Trophoblast cell (in vitro differentiated cells and primary cell): ENCODE results near the gene OGFOD2.

Experiments used
- DNase-seq, 2 donors: peaks; one replicate each; pipeline ENCODE4 v3.0.0-alpha.2; 2016
- H2AFZ ChIP-seq: 2 replicates; pipeline ENCODE4 v1.6.1; 2013; ENCODE audit warnings: low read length, moderate library complexity, mild to moderate bottlenecking; ENCODE audit not compliant: insufficient read depth, poor library complexity
- H2AK5ac ChIP-seq: 2 replicates; pipeline ENCODE4 v1.6.1; 2013; ENCODE audit warnings: mild to moderate bottlenecking, low read length
- H2BK120ac ChIP-seq: 2 replicates; pipeline ENCODE4 v1.6.1; 2013; ENCODE audit warnings: low read length, mild to moderate bottlenecking, moderate library complexity; ENCODE audit not compliant: insufficient read depth, poor library complexity
- H2BK12ac ChIP-seq: 2 replicates; pipeline ENCODE4 v1.6.1; 2013; ENCODE audit warnings: mild to moderate bottlenecking, low read length, moderate library complexity
- H2BK5ac ChIP-seq: 2 replicates; pipeline ENCODE4 v1.6.1; 2013; ENCODE audit warnings: low read length, low read depth, moderate library complexity, mild to moderate bottlenecking; ENCODE audit not compliant: poor library complexity
- H3K14ac ChIP-seq: 2 replicates; pipeline ENCODE4 v1.6.1; 2013; ENCODE audit warnings: mild to moderate bottlenecking, low read length
- H3K18ac ChIP-seq: 2 replicates; pipeline ENCODE4 v1.6.1; 2013; ENCODE audit warnings: mild to moderate bottlenecking, low read length
- H3K23ac ChIP-seq: 2 replicates; pipeline ENCODE4 v1.6.1; 2013; ENCODE audit warnings: low read length
- H3K27ac ChIP-seq: 2 replicates; pipeline ENCODE4 v1.5.1; 2013; ENCODE audit warnings: low read depth, mild to moderate bottlenecking, inconsistent platforms, low read length, moderate library complexity
- H3K27me3 ChIP-seq: 2 replicates; pipeline ENCODE4 v1.6.1; 2013; ENCODE audit warnings: inconsistent platforms, mild to moderate bottlenecking, low read length, moderate library complexity; ENCODE audit not compliant: insufficient read depth
- H3K36me3 ChIP-seq, 2 experiments: 1 replicate in 1 of 2; 2 replicates in 1 of 2; pipeline ENCODE4 v1.6.1; 2013; ENCODE audit warnings: low read length in 2 of 2, mild to moderate bottlenecking in 2 of 2, moderate library complexity in 1 of 2; ENCODE audit not compliant: insufficient read depth in 2 of 2, control insufficient read depth in 1 of 2
- H3K4ac ChIP-seq: 2 replicates; pipeline ENCODE4 v1.6.1; 2013; ENCODE audit warnings: low read depth, mild to moderate bottlenecking, low read length, moderate library complexity
- H3K4me1 ChIP-seq, 2 experiments: 1 replicate in 1 of 2; 2 replicates in 1 of 2; pipeline ENCODE4 v1.6.1; 2013; ENCODE audit warnings: low read length in 2 of 2, mild to moderate bottlenecking in 2 of 2, moderate library complexity in 1 of 2; ENCODE audit not compliant: insufficient read depth in 2 of 2, control insufficient read depth in 1 of 2
- H3K4me2 ChIP-seq: 2 replicates; pipeline ENCODE4 v1.6.1; 2013; ENCODE audit warnings: inconsistent platforms, mild to moderate bottlenecking, low read length, moderate library complexity
- H3K4me3 ChIP-seq: 2 replicates; pipeline ENCODE4 v1.5.1; 2013; ENCODE audit warnings: mild to moderate bottlenecking, low read depth, low read length, inconsistent platforms
- H3K79me1 ChIP-seq: one replicate; pipeline ENCODE4 v1.6.1; 2013; ENCODE audit warnings: low read length
- H3K79me2 ChIP-seq: 2 replicates; pipeline ENCODE4 v1.6.1; 2013; ENCODE audit warnings: low read length, mild to moderate bottlenecking; ENCODE audit not compliant: control insufficient read depth, insufficient read depth, poor library complexity
- H3K9ac ChIP-seq: 2 replicates; pipeline ENCODE4 v1.6.1; 2013; ENCODE audit warnings: mild to moderate bottlenecking, low read length
- H3K9me3 ChIP-seq: 2 replicates; pipeline ENCODE4 v1.6.1; 2013; ENCODE audit warnings: low read depth, mild to moderate bottlenecking, control low read depth, inconsistent platforms, low read length; ENCODE audit not compliant: insufficient read depth
- H4K12ac ChIP-seq: 2 replicates; pipeline ENCODE4 v1.6.1; 2013; ENCODE audit warnings: low read depth, mild to moderate bottlenecking, low read length, moderate library complexity
- H4K8ac ChIP-seq: 2 replicates; pipeline ENCODE4 v1.6.1; 2013; ENCODE audit warnings: low read depth, mild to moderate bottlenecking, low read length, moderate library complexity
- H4K91ac ChIP-seq: one replicate; pipeline ENCODE4 v1.6.1; 2013; ENCODE audit warnings: low read depth, mild to moderate bottlenecking, low read length, moderate library complexity
- WGBS: extraction: QIAGEN DNeasy Blood & Tissue Kit; methylation state at CpG from one replicate; pipeline ENCODE4 v1.1.7; 2013; ENCODE audit warnings: missing lambda C conversion rate; ENCODE audit not compliant: insufficient read length, insufficient coverage; ENCODE audit errors: extremely low coverage; 5-methylcytosine and 5-hydroxymethylcytosine counted together

Gene OGFOD2

DNA sequence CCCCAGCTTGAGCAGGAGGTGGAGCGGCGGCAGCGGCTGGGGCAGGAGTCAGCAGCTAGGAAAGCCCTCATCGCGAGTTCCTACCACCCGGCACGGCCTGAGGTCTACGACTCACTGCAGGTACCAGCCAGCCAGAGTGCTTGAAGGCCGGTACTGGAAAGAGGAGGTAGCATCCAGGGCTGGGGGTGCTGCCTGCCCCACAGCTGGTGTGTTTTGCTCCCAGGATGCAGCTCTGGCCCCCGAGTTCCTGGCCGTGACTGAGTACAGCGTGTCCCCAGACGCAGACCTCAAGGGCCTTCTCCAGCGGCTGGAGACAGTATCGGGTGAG, 1.6 kb downstream of the OGFOD2 start:
- Histone ChIP-seq H2BK5ac (no peak overlapping the region), H3K9ac (no peak overlapping the region), H2AFZ (no peak overlapping the region), H3K4me3 (no peak overlapping the region), H3K27me3 (no peaks in the 10 kb centered on the region), H3K9me3 (peaks cover 2% of the 10 kb centered on the region), H3K79me1 (peaks cover 22% of the 10 kb centered on the region), H2BK12ac (no peak overlapping the region), H2BK120ac (no peak overlapping the region), H3K4me1 (peaks cover 22 to 23% of the 10 kb centered on the region in 2 experiments), H3K27ac (no peak overlapping the region), H4K8ac (no peak overlapping the region), H3K36me3 (peaks cover 16 to 19% of the 10 kb centered on the region in 2 experiments), H3K4ac (no peak overlapping the region), H3K18ac (no peak overlapping the region), H4K91ac (no peak overlapping the region), H2AK5ac (no peak overlapping the region), H3K79me2 (peaks cover 21% of the 10 kb centered on the region), H4K12ac (no peak overlapping the region), H3K4me2 (no peak overlapping the region), H3K14ac (no peak overlapping the region), H3K23ac (no peak overlapping the region)
- no peak for DNase-seq
- WGBS: no CpG with 5 or more reads among the region's 15 CpGs

DNA sequence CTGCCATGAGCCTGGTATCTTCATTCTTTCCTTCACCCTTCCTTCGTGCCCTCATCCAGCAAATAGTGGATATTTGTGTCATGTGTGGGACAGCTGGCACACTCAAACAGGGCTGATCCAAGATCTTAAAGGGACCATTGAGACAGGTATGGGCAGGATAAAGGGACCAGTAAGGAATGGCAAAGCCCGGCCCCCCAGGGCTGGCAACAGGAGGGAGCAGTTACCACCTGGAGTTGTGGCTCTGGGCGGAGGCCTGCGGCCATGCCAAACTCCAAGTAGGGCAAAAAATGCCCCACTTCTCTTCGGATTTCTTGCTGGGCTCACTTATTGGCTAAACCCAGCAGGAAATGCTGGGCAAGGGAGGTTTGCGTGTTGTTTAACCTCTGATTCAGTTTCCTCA, 2.1 kb downstream of the OGFOD2 start:
- H4K91ac ChIP-seq: no peak overlapping the region
- no peak overlapping the region for H3K9ac ChIP-seq
- H3K14ac ChIP-seq: no peak overlapping the region
- no peak overlapping the region for H3K18ac ChIP-seq
- no peak overlapping the region for H2BK12ac ChIP-seq
- H3K4me3 ChIP-seq: no peak overlapping the region
- H3K79me2 ChIP-seq: peaks cover 21% of the 10 kb centered on the region
- no peak overlapping the region for H3K23ac ChIP-seq
- no peak overlapping the region for H4K12ac ChIP-seq
- no peak overlapping the region for H2BK120ac ChIP-seq
- H3K4ac ChIP-seq: no peak overlapping the region
- H2AK5ac ChIP-seq: no peak overlapping the region
- H3K4me2 ChIP-seq: no peak overlapping the region
- no peaks in the 10 kb centered on the region for H3K27me3 ChIP-seq
- H4K8ac ChIP-seq: no peak overlapping the region
- DNase-seq: no peak
- H3K9me3 ChIP-seq: peaks cover 2% of the 10 kb centered on the region
- WGBS: no CpG with 5 or more reads among the region's 6 CpGs
- H3K79me1 ChIP-seq: peaks cover 22% of the 10 kb centered on the region
- no peak overlapping the region for H2AFZ ChIP-seq
- peaks cover 21 to 23% of the 10 kb centered on the region in 2 experiments for H3K36me3 ChIP-seq
- H2BK5ac ChIP-seq: no peak overlapping the region
- peaks cover 25 to 27% of the 10 kb centered on the region in 2 experiments for H3K4me1 ChIP-seq
- H3K27ac ChIP-seq: no peak overlapping the region

- no peak for DNase-seq
- Histone ChIP-seq H4K8ac (no peak overlapping the region), H3K4me1 (peaks cover 25 to 27% of the 10 kb centered on the region in 2 experiments), H3K9ac (no peak overlapping the region), H3K36me3 (peaks cover 28 to 30% of the 10 kb centered on the region in 2 experiments), H3K4ac (no peak overlapping the region), H4K12ac (no peak overlapping the region), H3K14ac (no peak overlapping the region), H3K27me3 (no peaks in the 10 kb centered on the region), H4K91ac (no peak overlapping the region), H3K27ac (no peak overlapping the region), H3K23ac (no peak overlapping the region), H2AFZ (no peak overlapping the region), H3K79me1 (peaks cover 22% of the 10 kb centered on the region), H2BK5ac (no peak overlapping the region), H3K9me3 (peaks cover 2% of the 10 kb centered on the region), H2BK120ac (no peak overlapping the region), H3K79me2 (peaks cover 21% of the 10 kb centered on the region), H3K18ac (no peak overlapping the region), H2BK12ac (no peak overlapping the region), H3K4me2 (no peak overlapping the region), H3K4me3 (no peak overlapping the region), H2AK5ac (no peak overlapping the region)
- WGBS: no CpG with 5 or more reads among the region's 9 CpGs
Observed at GRCh38 chr12:122977655-122978392, 2.8 kb downstream of the OGFOD2 start.

DNA sequence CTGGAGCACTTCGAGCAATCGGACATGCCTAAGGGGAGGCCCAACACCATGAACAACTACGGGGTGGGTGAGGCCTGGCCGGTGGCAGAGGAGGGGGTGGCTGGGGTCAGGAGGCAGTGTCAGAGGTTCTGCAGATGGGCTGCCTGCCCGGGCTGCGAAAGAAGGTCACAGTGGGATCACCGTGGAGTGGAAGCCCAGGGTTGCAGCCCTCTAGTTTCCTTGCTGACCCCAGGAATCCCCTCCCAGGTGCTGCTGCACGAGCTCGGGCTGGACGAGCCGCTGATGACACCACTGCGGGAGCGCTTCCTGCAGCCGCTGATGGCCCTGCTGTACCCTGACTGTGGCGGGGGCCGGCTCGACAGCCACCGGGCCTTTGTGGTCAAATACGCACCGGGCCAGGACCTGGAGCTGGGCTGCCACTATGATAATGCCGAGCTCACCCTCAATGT, 3.5 kb downstream of the OGFOD2 start:
- H3K27me3 ChIP-seq: no peaks in the 10 kb centered on the region
- no CpG with 5 or more reads among the region's 21 CpGs for WGBS
- H4K8ac ChIP-seq: no peak overlapping the region

More for the DNA sequence above, 3.5 kb downstream of the OGFOD2 start:
- Histone ChIP-seq H3K4ac (no peak overlapping the region), H3K79me2 (peaks cover 21% of the 10 kb centered on the region), H2BK120ac (no peak overlapping the region), H3K14ac (no peak overlapping the region), H3K23ac (no peak overlapping the region), H4K12ac (no peak overlapping the region), H3K9ac (no peak overlapping the region), H2AFZ (no peak overlapping the region), H3K4me1 (peaks cover 25 to 27% of the 10 kb centered on the region in 2 experiments), H3K9me3 (peaks cover 2% of the 10 kb centered on the region), H3K4me3 (no peak overlapping the region), H3K27ac (no peak overlapping the region), H3K36me3 (peaks cover 34 to 37% of the 10 kb centered on the region in 2 experiments), H3K4me2 (no peak overlapping the region), H2BK12ac (no peak overlapping the region), H3K79me1 (peaks cover 22% of the 10 kb centered on the region), H3K18ac (no peak overlapping the region), H2AK5ac (no peak overlapping the region), H4K91ac (no peak overlapping the region), H2BK5ac (no peak overlapping the region)
- DNase-seq: no peak
